Suprapubic skin (tissue), 3 donors: Measurements from ENCODE around the gene MLLT10.

Experiments used
- CTCF ChIP-seq, 2 donors: fragments of 200-600 bp in 1 of 2; fragments of 450-650 bp in 1 of 2; sonication (generic) in 1 of 2; IDR thresholded peaks; one replicate each; pipeline ENCODE4 v1.5.1; 2016 to 2019; ENCODE audit warnings: antibody characterized with exemption in 2 of 2, mild to moderate bottlenecking in 1 of 2, moderate library complexity in 1 of 2
- POLR2AphosphoS5 ChIP-seq, 3 donors: sonication (generic); formaldehyde crosslinking; IDR thresholded peaks; one replicate each; pipeline ENCODE4 v1.6.1; 2017; ENCODE audit warnings: antibody characterized with exemption in 3 of 3

GRCh38 chr10:21769041-21769440 lies 235.0 kb downstream of the MLLT10 start:
- TF ChIP-seq POLR2AphosphoS5 (IDR thresholded peaks at IDR 0.05) (no peak), CTCF (IDR thresholded peaks at IDR 0.05) (no peak)
